ENCODE data around the gene RDH13. TPM values are rescaled to one million over a fixed set of nuclear protein-coding genes. Genes with fewer than 3 reads are reported as not detected.

Gene RDH13
- total RNA-seq, 4 donors from 2014 or later: 6.3 to 25.7 (median 12.7) TPM

GRCh38 chr19:55085923-55086715, 23.2 kb upstream of the RDH13 start:
- Histone ChIP-seq H3K27ac (no peak overlapping the region), H3K4me1 (peaks cover 0 to 50% (median 22%) of the 10 kb centered on the region in 4 donors), H3K27me3 (peaks cover 11 to 71% of the 10 kb centered on the region in 2 donors), H3K9me3 (no peaks in the 10 kb centered on the region), H3K4me3 (peak overlapping the region; percentile 26 to 49 (median 34)), H3K36me3 (peaks cover 0 to 17% (median 3%) of the 10 kb centered on the region in 3 donors)
- 22 to 29% methylated on average over 25 to 33 of the region's 35 CpGs for WGBS, 2 donors
- TF ChIP-seq CTCF (IDR thresholded peaks at IDR 0.05) (no peak), POLR2A (IDR thresholded peaks at IDR 0.05) (no peak), EP300 (IDR thresholded peaks at IDR 0.05) (no peak)
- DNase-seq (ENCODE audit: low spot score in 2 of 2): no peak

- no peak for TF ChIP-seq POLR2A (IDR thresholded peaks at IDR 0.05)
- no peak for TF ChIP-seq EP300 (IDR thresholded peaks at IDR 0.05)
- no peak for TF ChIP-seq CTCF (IDR thresholded peaks at IDR 0.05)
- no peak overlapping the region for H3K27ac ChIP-seq
- H3K4me3 ChIP-seq: no peak overlapping the region
- H3K4me1 ChIP-seq: peaks cover 0 to 63% (median 26%) of the 10 kb centered on the region in 4 donors
- DNase-seq (ENCODE audit: low spot score in 2 of 2): no peak
- WGBS, 2 donors: 61 to 64% methylated on average over 10 of the region's 10 CpGs
- H3K9me3 ChIP-seq: no peaks in the 10 kb centered on the region
- peaks cover 11 to 88% of the 10 kb centered on the region in 2 donors for H3K27me3 ChIP-seq
- H3K36me3 ChIP-seq: peaks cover 0 to under 1% (median 0%) of the 10 kb centered on the region in 3 donors
Observed at GRCh38 chr19:55084416-55084815, 21.5 kb upstream of the RDH13 start.

GRCh38 chr19:55083004-55083850, 20.3 kb upstream of the RDH13 start:
- WGBS, 2 donors: 37 to 41% methylated on average over 38 to 42 of the region's 42 CpGs
- no peak overlapping the region for H3K27ac ChIP-seq
- H3K27me3 ChIP-seq: peaks cover 11 to 97% of the 10 kb centered on the region in 2 donors
- H3K4me1 ChIP-seq: peaks cover 0 to 56% (median 25%) of the 10 kb centered on the region in 4 donors
- no peak overlapping the region for H3K4me3 ChIP-seq
- no peaks in the 10 kb centered on the region for H3K9me3 ChIP-seq
- no peak for DNase-seq (ENCODE audit: low spot score in 2 of 2)
- TF ChIP-seq EP300 (IDR thresholded peaks at IDR 0.05) (no peak), POLR2A (IDR thresholded peaks at IDR 0.05) (no peak), CTCF (IDR thresholded peaks at IDR 0.05) (no peak)
- no peaks in the 10 kb centered on the region for H3K36me3 ChIP-seq

GRCh38 chr19:55082020-55082851, 19.3 kb upstream of the RDH13 start:
- TF ChIP-seq EP300 (IDR thresholded peaks at IDR 0.05): no peak
- TF ChIP-seq POLR2A (IDR thresholded peaks at IDR 0.05): no peak
- no peak for TF ChIP-seq CTCF (IDR thresholded peaks at IDR 0.05)
- no peak for DNase-seq (ENCODE audit: low spot score in 2 of 2)
- Histone ChIP-seq H3K27me3 (peaks cover 11 to 96% of the 10 kb centered on the region in 2 donors), H3K36me3 (no peaks in the 10 kb centered on the region), H3K4me1 (peaks cover 0 to 47% (median 21%) of the 10 kb centered on the region in 4 donors), H3K4me3 (peak overlapping the region in 1 of 4 donors; percentile 48), H3K27ac (no peak overlapping the region), H3K9me3 (no peaks in the 10 kb centered on the region)
- WGBS, 2 donors: 7 to 12% methylated on average over 46 to 53 of the region's 64 CpGs
